Stimulated activated CD4-positive, alpha-beta T cell treated with anti-CD3 and anti-CD28 coated beads, TNF-alpha, amount 100 ng/mL, for 1 hour (primary cell): Measurements from ENCODE around the gene TUBB.

ENCODE experiments used
- DNase-seq, 3 donors: peaks; one replicate each; pipeline ENCODE4 v3.0.0-alpha.2; 2020; ENCODE audit warnings: low read depth in 3 of 3, low spot score in 1 of 3

TUBB gene

DNA sequence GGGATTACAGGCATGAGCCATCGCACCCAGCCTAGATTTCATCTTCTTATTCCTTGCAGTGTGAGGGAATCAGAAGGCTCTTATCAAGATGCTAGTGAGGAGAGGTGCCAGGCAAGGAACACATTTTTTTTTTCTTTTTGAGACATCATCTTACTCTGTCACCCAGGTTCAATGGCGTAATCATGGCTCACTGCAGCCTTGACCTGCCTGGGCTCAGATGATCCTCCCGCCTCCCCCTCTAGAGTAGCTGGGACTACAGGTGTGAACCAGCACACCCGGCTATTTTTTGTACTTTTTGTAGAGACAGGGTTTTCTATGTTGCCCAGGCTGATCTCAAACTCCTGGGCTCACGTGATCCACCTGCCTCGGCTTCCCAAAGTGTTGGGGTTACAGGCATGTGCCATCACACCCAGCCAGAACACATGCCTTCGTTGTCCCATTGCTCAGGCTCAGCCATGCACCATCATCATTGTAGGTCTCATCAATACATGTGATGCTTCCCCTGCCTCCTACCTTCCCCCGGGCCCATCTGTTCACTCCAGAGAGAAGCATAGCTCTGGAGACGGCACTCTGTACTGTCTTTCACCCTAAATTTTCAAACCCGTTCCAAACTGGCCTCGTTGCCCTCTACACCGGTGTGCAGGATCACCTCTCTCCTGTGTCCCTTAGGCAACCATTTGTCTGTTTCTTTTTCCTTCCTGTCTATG, 12.2 kb downstream of the TUBB start:
- DNase-seq = no peak

DNA sequence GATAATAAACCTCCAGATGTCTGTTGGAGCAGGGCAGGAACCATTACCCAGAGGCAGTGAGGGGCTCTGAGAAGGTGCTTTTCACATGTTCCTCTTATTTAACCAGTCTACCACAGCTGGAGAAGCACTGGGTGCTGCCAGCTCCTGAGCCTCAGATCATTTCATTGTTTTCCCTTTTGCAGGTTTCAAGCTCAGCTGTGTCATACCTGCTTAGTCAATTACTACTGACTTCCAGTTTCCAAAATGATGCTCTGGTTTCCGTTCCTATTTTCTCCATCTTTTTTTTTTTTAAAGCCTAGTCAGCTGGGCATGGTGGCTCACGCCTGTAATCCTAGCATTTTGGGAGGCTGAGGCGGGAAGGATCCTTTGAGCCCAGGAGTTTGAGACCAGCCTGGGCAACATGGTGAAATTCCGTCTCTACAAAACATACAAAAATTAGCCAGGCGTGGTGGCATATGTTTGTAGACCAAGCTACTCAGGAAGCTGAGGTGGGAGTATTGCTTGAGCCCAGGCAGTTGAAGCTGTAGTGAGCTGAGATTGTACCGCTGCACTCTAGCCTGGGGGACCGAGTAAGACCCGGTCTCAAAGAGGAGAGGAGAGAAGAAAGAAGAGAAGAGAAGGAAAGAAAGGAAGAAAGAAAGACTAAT, 15.6 kb downstream of the TUBB start:
- DNase-seq = no peak

DNA sequence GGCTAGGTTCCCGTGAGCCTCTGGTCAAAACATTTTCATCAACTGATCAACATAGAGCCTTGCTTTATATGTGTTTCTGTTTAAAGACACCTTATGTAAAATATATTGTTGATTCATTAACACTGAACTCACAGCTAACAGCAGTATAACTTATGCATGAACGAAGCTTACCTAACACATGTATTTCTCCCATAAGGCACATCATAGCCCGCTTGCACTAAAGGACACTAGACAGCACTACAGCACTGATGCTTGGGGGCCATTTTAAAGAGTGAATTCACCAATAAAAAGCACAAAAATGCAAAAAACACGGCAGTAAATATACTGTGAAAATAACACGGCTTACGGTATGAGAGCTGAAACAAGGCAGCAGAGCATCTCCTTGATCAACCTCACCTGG, 18.4 kb downstream of the TUBB start:
- no peak for DNase-seq

DNA sequence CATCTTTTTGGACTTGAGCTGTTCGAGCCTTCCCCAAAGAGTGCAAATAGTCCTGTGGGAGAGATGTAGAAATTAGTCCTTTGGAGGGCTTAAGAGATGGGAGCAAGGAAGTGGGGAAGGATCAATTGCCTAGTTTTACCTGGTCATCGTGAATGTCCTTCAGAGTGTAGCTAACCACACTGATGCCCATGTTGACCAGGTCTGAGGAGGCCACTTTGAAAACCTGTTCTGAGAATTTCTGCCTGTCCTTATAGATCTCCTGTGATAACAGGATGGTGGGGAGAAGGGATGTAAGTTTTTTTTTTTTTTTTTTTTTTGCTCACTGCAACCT, 20.4 kb downstream of the TUBB start:
- DNase-seq = no peak

DNA sequence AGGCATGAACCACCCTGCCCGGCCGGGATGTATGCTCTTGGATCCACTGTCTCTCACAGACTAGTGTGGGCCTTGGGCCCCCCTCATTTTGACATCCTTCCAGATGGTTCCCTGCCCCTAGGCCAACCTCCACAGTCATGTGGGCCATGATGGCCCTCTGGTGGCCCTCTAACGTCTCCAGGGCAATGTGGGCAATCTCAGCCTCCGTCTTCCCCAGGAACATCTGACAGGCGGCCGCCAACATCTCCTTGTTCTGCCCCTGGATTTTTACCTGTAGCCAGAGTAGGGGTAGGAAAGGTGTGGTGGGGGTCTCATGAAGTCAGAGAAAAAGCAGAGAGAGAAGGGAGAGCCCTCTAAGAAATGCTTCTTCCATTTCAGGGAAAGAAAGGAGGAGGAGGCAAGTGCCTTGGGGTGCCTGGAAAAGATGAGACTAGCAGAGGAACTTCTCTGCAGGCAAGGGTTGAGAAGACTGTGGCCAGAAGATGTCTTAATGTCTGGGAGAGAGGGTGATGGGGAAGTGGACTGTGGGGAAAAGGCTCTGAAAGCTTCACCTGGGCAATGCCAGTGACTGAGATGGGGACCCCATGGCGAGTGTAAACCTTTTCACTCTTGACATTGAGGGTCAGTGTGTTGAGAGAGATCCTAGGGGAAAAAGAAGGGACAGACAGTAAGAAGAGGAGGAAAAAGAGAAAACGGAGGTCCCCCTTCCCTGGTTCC, 21.1 kb downstream of the TUBB start:
- DNase-seq = no peak

DNA sequence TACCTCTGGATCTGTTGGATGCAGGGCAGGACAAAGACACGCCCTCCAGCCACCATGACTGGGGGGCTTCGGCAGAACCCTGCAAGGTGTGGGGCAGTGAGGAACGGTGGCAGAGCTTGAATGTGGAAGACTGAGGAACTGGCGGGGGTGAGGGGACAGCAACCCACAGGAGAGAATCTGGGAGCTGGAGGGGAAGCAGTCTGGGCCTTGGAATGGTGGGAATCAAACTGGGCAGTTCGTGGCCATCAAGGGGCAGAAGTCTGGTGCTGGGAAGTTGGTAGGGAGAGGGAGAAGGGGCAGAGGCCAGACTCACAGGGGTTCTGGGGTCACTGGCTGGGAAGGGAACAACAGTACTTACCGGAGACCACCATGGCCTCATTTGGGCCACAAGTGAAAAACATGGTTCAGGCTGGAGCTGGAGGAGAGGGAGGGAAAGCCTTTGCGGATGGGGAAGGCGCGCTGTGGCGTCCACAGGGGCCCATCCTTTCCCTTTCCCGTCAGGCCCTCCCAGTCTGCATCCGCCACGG, 21.7 kb downstream of the TUBB start:
- DNase-seq = peak in 1 of 3 donors; percentile 41

DNA sequence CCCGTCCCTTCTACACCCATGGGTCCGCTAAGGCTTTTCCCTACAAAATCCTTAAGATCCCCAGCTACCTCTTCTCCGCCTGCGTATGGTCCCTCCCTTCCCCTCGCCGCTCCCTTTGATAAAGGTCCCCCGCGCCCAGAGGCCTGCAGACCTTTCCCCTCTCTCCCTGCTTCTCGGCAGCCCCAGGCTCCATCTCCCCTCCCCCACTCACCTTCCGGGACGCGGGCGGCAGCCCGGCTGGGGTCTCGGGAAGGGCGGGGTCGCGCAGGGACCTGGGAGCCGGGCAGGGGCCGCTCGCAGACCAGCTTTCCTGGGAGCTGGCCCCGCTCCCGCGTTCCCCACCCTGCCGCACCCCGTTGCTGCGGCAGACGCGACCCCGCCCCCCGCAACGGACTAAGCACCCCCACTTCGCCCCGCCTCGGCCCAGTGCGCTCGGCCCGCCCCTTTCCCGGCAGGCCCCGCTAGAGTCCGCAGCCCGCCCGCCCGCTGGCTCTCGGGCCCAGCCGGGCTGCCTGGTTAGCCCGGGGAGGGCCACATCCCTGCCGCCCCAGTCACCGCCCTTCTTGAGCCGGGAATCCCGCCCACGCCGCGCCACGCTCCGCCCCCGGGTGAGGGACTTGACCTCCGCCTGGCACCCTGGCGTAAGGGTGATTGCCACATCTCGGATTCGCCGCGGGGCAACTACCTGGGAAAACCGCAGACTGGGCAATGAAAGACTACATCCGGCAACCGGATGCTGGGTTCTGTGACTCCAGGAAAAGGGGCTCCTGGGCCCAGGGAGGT, 22.4 kb downstream of the TUBB start, which contains the start of gene FLOT1:
TSS of gene FLOT1 (minus strand) at position 372 of the 783 bp plus-strand sequence. CDS start 498 bp downstream, outside the sequence.
- DNase-seq = peak; percentile 63 to 90 (median 68)

DNA sequence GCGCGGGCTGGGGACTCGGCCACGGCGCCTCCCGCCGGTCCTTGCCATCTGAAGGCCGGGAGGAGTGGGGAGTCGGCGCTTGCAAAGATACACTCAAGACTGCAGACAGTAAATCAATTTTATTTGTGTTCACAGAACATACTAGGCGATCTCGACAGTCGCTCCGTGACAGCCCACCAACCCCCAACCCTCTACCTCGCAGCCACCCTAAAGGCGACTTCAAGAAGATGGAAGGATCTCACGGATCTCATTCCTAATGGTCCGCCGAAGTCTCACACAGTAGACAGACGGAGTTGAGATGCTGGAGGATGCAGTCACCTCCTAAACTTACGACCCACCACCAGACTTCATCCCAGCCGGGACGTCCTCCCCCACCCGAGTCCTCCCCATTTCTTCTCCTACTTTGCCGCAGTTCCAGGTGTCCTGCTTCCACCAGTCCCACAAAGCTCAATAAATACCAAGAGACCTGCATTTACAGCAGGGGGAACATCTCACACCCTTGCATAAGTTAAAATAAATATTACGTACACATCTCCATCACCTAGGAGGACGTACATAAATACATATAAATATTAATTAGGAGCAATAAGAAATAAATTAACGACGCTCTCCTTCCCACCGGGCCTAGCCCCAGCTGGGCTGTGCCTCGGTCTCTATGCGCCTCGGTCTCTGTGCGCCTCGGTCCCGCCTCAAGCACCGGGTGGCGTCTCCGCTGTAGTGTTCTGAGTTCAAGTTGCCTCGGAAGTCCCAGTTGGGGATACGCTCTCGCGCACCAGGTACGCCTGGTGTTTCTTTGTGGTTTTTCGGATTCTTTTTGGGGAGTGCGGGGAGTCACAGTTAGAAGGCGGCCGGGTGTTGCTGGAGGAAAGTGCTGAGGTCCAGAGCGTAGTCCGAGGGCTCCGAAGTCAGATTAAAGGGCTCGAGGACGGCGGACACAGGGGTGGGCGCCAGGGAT, 23.2 kb downstream of the TUBB start:
- DNase-seq = no peak

DNA sequence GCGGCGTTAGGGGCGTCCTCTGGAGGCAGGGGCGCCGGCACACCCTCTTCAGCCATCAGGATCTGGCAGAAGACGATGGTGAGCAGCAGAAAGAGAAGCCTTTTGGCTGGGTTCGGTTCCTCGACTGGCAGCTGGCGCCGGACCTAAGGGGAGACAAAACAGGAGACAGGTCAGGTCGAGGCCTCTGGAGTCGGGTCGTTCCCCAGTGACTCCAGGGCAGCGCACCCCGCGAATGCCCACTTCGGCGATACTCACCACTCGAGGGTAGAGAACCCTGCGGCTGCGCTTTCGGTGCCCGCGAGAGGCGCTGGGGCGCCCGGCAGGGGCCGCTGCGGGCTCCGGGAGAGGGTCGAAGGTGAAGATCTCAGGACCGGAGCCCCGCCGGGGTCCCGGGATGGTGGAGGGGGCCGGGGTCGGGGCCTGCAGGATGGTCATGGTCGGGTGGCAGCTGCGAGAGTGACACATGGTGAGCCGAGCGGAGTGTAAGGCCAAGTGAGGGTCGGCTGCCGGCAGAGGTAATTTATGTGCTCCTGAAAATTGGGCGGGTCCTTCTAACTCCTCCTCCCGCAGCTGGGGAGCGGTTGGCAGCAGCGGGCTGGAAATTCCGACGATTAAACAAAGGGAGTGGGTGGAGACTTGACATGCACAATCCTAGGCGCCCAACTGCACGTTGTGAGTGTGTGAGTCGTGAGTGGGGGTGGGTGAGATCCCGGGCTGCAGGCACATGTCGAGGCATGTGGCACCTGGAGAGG, 24.1 kb downstream of the TUBB start, which contains the start of gene IER3:
TSS of gene IER3 (minus strand) at position 494 of the 752 bp plus-strand sequence. CDS start at position 465, 29 bp downstream.
- peak in 2 of 3 donors; percentile 59 to 89 for DNase-seq

DNA sequence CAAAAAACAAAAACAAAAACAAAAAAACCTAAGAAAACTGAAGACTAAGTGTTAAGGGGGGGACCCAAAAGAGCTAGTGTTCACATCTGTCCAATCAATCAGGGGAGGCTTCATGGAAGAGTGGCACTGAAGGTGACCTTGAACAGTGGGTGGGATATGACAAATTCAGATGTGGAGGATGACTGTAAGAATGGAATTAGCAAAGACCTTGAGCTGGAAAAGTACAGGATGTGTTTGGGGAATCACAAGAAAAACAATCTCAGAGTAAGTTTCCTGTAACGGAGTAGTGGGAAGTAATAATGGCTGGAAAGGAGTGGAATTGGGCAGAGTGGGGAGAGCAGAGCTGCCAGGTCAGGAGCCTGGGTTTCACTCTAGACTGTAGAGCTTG, 27.1 kb downstream of the TUBB start:
- DNase-seq = no peak

DNA sequence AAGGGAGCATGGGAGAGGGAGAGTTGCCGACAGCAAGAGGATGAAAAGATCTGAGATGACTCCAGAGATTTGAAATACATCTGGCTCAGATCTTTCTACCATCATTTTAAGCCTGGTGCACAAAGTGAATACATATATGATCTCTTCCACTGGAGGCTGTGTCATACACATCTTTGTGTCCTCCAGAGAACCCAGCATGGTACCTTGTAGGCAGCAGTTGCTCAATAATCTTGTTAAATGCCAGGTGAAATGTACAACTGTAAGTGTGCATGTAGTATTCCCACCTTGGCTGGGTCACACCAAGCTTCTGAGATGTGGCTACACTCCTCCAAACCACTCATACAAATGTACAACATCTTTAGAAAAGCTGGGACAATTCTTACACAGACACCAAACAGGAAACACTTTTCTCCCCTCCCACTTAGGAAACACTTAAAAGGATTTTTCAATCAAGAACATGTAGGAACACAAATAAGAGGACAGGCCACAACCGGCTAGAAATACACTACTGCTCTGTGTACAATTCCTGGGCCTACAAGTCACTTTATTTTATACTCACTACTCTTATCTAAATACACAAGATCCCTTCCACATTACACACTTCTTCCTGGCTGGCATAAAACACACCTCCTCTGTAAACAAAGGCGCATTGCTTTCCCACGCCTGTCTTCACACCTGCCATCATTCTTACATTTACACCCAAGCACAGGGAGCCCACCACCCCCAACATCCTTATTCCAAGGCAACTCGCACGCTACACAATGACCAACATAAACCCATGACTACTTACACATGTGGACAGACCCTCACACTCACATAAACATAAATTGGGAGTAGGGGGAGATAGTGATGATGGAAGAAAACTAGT, 28.0 kb downstream of the TUBB start:
- no peak for DNase-seq

DNA sequence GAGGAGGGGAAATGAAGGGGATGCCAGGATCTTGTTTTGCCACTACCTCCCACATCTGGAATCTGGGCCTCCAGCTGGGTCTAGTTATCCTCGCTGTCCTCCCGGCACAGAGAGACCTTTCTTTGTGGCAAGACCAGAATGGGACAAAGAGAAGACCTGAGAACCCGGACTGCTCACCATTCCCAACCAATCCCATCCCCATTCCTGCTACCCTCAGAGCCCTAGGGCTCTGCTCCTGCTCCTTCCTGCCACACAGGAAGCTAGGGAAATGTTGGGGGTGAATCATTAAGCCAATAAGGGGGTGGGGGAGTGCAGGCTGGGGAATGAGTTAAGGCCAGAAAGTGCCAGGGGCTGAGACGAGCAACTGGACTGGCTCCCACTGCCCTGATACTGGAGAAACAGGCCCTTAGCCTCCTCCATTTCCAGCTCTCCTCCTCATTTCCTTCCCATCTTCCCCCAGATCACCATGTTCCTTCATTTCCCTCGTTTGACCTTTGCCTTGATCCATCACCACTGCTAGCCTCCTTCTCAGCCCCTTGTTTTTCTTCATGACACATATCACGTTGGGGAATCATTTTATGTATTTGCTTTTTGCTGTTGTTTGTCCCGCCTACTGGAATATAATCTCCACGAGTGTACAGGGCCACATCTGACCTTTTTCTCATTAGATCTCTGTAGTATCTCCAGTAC, 28.8 kb downstream of the TUBB start:
- no peak for DNase-seq

DNA sequence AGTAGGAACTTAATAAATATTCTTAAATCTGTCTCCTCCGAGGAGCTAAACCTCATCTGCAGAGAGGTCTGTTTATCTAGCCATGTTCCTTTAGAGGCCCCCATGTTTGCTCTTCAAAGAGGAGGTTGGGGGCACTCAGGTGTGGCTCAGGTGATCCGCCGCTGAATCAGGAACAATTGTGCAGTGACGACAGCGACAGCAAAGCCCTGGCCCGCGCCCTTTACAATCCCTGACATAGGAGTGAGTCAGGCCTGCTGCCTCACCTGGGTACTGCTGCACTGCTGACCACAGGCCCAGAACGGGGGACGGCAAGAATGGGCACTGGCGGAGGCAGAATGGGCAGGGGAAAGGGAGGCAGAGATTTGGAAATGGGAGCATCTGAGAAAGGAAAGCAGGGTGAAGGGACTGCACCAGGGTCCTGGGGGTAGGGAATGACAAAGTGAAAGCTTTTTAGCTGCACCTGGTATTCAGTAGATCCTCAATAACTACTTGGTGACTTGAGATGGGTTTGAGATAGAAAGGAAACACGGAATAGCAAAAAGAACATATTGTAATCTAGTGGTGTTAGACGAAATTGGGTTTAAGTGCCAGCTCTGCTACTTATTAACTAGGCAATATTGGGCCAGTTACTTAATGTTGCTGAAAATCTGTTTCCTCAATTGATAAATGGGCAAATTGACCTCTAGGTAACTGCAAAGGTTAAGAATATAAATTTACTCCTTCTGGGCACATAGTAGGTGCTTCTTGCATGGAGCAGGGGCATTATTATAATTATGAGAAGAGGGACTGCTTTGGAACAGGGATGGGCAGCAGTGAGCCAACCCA, 29.6 kb downstream of the TUBB start:
- no peak for DNase-seq

DNA sequence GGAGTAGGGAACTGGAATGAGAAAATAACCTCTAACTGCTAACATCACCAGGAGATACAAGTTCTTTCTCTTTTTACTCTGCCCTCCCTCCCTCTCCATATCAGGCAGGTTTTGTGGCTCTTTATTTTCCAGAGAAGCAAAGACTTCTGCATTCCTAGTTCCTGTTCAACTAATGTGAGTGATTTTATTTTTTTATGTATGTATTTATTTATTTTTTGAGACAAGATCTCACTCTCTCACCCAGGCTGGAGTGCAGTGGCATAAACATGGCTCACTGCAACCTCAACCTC, 30.2 kb downstream of the TUBB start:
- no peak for DNase-seq

DNA sequence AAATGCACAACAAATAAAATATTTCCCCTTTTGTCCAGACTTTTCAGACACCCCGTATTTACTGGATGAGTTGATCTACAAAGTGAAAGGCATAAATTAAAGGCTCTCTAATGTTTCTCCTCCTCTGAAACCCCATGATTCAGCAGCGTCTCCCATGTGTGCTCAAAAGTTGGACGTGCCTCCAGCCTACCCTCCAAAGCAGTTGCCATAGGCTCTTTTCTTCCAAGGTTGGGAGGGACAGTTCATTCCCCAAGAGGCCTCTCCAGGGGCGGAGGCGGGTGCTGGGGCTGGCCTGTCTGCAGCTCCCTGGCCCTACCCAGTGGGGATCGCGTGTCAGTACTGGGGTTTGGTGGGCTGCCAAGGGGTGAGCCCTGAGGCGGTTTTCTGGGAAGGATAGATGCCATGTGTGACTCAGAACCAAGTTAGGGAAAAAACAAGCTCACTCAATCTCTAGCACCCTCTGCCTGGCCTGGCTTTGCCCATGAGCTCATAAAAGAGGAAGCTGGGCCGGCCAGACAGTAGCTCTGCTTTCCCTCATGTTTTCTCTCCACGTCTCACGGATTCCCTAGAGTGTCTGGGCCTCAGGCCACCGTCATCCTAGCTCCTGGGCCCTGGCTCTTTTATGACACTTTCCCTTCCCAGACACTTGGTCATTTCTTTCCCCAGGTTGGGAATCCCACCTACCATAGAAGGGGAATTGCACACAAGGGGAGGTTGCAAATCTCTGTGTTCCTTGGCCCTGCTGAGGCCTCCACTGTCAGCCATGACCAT, 32.2 kb downstream of the TUBB start:
- no peak for DNase-seq

DNA sequence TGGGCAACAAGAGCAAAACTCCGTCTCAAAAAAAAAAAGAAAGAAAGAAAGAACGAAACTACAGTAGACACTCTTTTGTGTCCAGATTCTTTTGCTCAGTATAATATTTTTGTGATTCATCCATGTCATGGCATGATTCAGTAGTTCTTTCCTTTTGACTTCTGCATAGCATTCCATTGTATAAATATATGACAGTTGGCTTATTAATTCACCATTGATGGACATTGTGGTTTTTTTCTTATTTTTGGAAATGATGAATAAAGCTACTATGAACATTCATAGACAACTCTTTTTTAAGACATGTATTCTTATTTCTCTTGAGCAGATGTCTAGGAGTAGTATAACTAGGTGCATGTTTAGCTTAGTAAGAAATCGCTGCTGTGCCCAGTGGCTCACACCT, 34.5 kb downstream of the TUBB start:
- DNase-seq = no peak
